ENCODE results near the gene WDR41. TPM values are rescaled to one million over a fixed set of nuclear protein-coding genes. Genes with fewer than 3 reads are reported as not detected.
A peak's percentile ranks its signal among the peaks of the same experiment; 100 is the strongest.
"Not testable (repeated sequence)": the region's sequence is repeated elsewhere in the genome, so short reads cannot be mapped to it uniquely, and the experiment has no call there.

WDR41 gene
- total RNA-seq, 1 experiment from 2014 or later, result 35.4 TPM

- DNase-seq, result no peak
- H3K9me3 Mint-ChIP-seq (ENCODE audit: low read depth, unreplicated experiment), result no peaks in the 10 kb centered on the region
- intact Hi-C loops (cut with micrococcal nuclease; ENCODE audit: unreplicated experiment), result loop anchor here (10.0 kb wide), 1 partner anchor 260 kb away; no protein-coding TSS in a partner anchor
- H3K27me3 Mint-ChIP-seq (ENCODE audit: unreplicated experiment), result no peaks in the 10 kb centered on the region
- no peak overlapping the region for H3K27ac Mint-ChIP-seq (ENCODE audit: unreplicated experiment)
- CTCF ChIA-PET, result interaction anchor here (0.6 kb wide), 1 partner anchor 13 kb away, joined by 5 read pairs; no protein-coding TSS in a partner anchor
- BruUV-seq (replicated peaks), result no TSS peak
- H3K4me3 Mint-ChIP-seq (ENCODE audit: low read depth, unreplicated experiment), result no peak overlapping the region
- H3K36me3 Mint-ChIP-seq (ENCODE audit: insufficient read depth, unreplicated experiment), result peaks cover 16% of the 10 kb centered on the region
- no peaks in the 10 kb centered on the region for H3K4me1 Mint-ChIP-seq (ENCODE audit: low read depth, unreplicated experiment)
- no peak for TF ChIP-seq CTCF (IDR thresholded peaks at IDR 0.05; ENCODE audit: unreplicated experiment)
Observed at GRCh38 chr5:77494935-77495334, 2.8 kb upstream of the WDR41 start.

- Mint-ChIP-seq H3K4me1 (ENCODE audit: low read depth, unreplicated experiment) (no peaks in the 10 kb centered on the region), H3K36me3 (ENCODE audit: insufficient read depth, unreplicated experiment) (peaks cover 16% of the 10 kb centered on the region), H3K4me3 (ENCODE audit: low read depth, unreplicated experiment) (peak overlapping the region; percentile 90), H3K27ac (ENCODE audit: unreplicated experiment) (no peak overlapping the region), H3K9me3 (ENCODE audit: low read depth, unreplicated experiment) (no peaks in the 10 kb centered on the region), H3K27me3 (ENCODE audit: unreplicated experiment) (no peaks in the 10 kb centered on the region)
- DNase-seq, result no peak
- no TSS peak for BruUV-seq (replicated peaks)
- intact Hi-C loops (cut with micrococcal nuclease; ENCODE audit: unreplicated experiment), result loop anchor here (1.0 to 10.0 kb wide), 2 partner anchors 258 to 348 kb away; no protein-coding TSS in a partner anchor
- CTCF ChIA-PET, result interaction anchor here (0.6 to 2.4 kb wide), 5 partner anchors 138 to 1868 kb away, joined by 3 to 7 read pairs (median 4); no protein-coding TSS in a partner anchor
- no peak for TF ChIP-seq CTCF (IDR thresholded peaks at IDR 0.05; ENCODE audit: unreplicated experiment)
Observed at GRCh38 chr5:77492653-77493000, 511 bp upstream of the WDR41 start.

GRCh38 chr5:77490741-77491344 lies 1.3 kb downstream of the WDR41 start:
- peak overlapping the region; percentile 90 for H3K4me3 Mint-ChIP-seq (ENCODE audit: low read depth, unreplicated experiment)
- peaks cover 16% of the 10 kb centered on the region for H3K36me3 Mint-ChIP-seq (ENCODE audit: insufficient read depth, unreplicated experiment)
- not testable (repeated sequence) for H3K27me3 Mint-ChIP-seq (ENCODE audit: unreplicated experiment); H3K9me3 Mint-ChIP-seq (ENCODE audit: low read depth, unreplicated experiment); BruUV-seq (replicated peaks); H3K4me1 Mint-ChIP-seq (ENCODE audit: low read depth, unreplicated experiment)
- CTCF ChIA-PET, result interaction anchor here (2.4 kb wide), 1 partner anchor 345 kb away, joined by 7 read pairs; no protein-coding TSS in a partner anchor
- H3K27ac Mint-ChIP-seq (ENCODE audit: unreplicated experiment), result peak overlapping the region; percentile 88
- DNase-seq, result peak; percentile 17
- intact Hi-C loops (cut with micrococcal nuclease; ENCODE audit: unreplicated experiment), result loop anchor here (2.0 to 10.0 kb wide), 2 partner anchors 256 to 622 kb away; no protein-coding TSS in a partner anchor

DNA sequence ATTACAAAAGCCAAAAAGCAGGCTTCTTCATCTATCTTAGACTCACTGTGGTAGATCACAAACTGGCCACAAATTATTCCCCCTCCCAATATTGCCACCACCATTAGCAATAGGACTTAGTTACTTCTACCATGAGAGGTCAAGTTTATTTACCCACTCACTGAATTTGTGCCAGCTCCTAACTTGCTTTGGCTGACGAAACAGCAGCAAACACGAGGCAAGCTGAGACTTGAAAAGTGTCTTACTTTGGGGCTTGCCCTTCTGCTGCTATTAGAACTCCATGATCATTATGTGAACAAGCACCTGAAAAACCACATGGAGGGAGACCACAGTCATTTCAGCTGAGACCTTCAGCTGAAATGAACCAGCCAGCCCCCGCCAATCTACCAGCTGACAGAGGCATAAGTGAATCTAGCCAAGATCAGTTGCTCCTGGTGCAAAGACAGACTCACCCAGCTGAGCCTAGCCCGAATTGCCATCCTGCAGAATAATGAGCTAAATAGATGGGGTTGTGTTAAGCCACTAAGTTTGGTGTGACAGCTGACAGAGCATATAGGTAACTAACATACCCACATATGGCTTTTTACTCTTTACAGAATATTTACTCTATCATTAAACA lies 5.7 kb downstream of the WDR41 start:
- DNase-seq, result no peak
- no TSS peak for BruUV-seq (replicated peaks)
- Mint-ChIP-seq H3K36me3 (ENCODE audit: insufficient read depth, unreplicated experiment) (peaks cover 12% of the 10 kb centered on the region), H3K4me3 (ENCODE audit: low read depth, unreplicated experiment) (no peak overlapping the region), H3K27ac (ENCODE audit: unreplicated experiment) (no peak overlapping the region), H3K27me3 (ENCODE audit: unreplicated experiment) (no peaks in the 10 kb centered on the region), H3K9me3 (ENCODE audit: low read depth, unreplicated experiment) (no peaks in the 10 kb centered on the region), H3K4me1 (ENCODE audit: low read depth, unreplicated experiment) (no peaks in the 10 kb centered on the region)
- TF ChIP-seq CTCF (IDR thresholded peaks at IDR 0.05; ENCODE audit: unreplicated experiment), result no peak
- CTCF ChIA-PET, result no interaction called here
- intact Hi-C loops (cut with micrococcal nuclease; ENCODE audit: unreplicated experiment), result no loop called here

GRCh38 chr5:77483682-77484081 lies 8.4 kb downstream of the WDR41 start:
- no TSS peak for BruUV-seq (replicated peaks)
- H3K27me3 Mint-ChIP-seq (ENCODE audit: unreplicated experiment), result no peaks in the 10 kb centered on the region
- CTCF ChIA-PET, result interaction anchor here (0.7 kb wide), 1 partner anchor 48 kb away, joined by 4 read pairs; no protein-coding TSS in a partner anchor
- DNase-seq, result no peak
- H3K4me3 Mint-ChIP-seq (ENCODE audit: low read depth, unreplicated experiment), result no peak overlapping the region
- H3K4me1 Mint-ChIP-seq (ENCODE audit: low read depth, unreplicated experiment), result no peaks in the 10 kb centered on the region
- H3K36me3 Mint-ChIP-seq (ENCODE audit: insufficient read depth, unreplicated experiment), result peaks cover 5% of the 10 kb centered on the region
- intact Hi-C loops (cut with micrococcal nuclease; ENCODE audit: unreplicated experiment), result no loop called here
- no peak for TF ChIP-seq CTCF (IDR thresholded peaks at IDR 0.05; ENCODE audit: unreplicated experiment)
- no peak overlapping the region for H3K27ac Mint-ChIP-seq (ENCODE audit: unreplicated experiment)
- no peaks in the 10 kb centered on the region for H3K9me3 Mint-ChIP-seq (ENCODE audit: low read depth, unreplicated experiment)

GRCh38 chr5:77475041-77475440 lies 17.1 kb downstream of the WDR41 start:
- DNase-seq; H3K27me3 Mint-ChIP-seq (ENCODE audit: unreplicated experiment); H3K36me3 Mint-ChIP-seq (ENCODE audit: insufficient read depth, unreplicated experiment); H3K27ac Mint-ChIP-seq (ENCODE audit: unreplicated experiment); intact Hi-C loops (cut with micrococcal nuclease; ENCODE audit: unreplicated experiment); BruUV-seq (replicated peaks); H3K4me3 Mint-ChIP-seq (ENCODE audit: low read depth, unreplicated experiment); CTCF ChIA-PET; H3K4me1 Mint-ChIP-seq (ENCODE audit: low read depth, unreplicated experiment): not testable (repeated sequence)
- H3K9me3 Mint-ChIP-seq (ENCODE audit: low read depth, unreplicated experiment), result peaks cover 11% of the 10 kb centered on the region

- intact Hi-C loops (cut with micrococcal nuclease; ENCODE audit: unreplicated experiment); CTCF ChIA-PET; H3K4me1 Mint-ChIP-seq (ENCODE audit: low read depth, unreplicated experiment): not testable (repeated sequence)
Observed at GRCh38 chr5:77468875-77469274, 23.2 kb downstream of the WDR41 start.

More at GRCh38 chr5:77468875-77469274, 23.2 kb downstream of the WDR41 start:
- BruUV-seq (replicated peaks); H3K27ac Mint-ChIP-seq (ENCODE audit: unreplicated experiment); DNase-seq; H3K27me3 Mint-ChIP-seq (ENCODE audit: unreplicated experiment); H3K9me3 Mint-ChIP-seq (ENCODE audit: low read depth, unreplicated experiment); H3K4me3 Mint-ChIP-seq (ENCODE audit: low read depth, unreplicated experiment); H3K36me3 Mint-ChIP-seq (ENCODE audit: insufficient read depth, unreplicated experiment): not testable (repeated sequence)

Data from Calu3 (cell line).